ENCODE results near the gene F5.
"Not testable (repeated sequence)": the region's sequence is repeated elsewhere in the genome, so short reads cannot be mapped to it uniquely, and the experiment has no call there.

F5 gene

GRCh38 chr1:169538998-169539871 lies 47.0 kb downstream of the F5 start:
- no peak for DNase-seq (ENCODE audit: low spot score)

DNA sequence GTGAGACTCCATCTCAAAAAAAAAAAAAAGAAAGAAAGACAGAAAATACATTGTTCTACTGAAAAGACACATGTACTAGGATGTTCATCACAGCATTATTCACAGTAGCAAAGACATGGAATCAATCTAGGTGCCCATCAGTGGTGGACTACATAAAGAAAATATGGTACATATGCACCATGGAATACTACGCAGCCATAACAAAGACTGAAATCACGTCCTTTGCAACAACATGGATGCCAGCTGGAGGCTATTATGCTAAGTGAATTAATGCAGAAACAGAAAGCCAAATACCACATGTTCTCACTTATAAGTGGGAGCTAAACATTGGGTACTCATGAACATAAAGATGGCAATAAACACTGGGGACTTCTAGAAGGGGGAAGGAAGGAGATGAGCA lies 51.6 kb downstream of the F5 start:
- DNase-seq (ENCODE audit: low spot score), result no peak

DNA sequence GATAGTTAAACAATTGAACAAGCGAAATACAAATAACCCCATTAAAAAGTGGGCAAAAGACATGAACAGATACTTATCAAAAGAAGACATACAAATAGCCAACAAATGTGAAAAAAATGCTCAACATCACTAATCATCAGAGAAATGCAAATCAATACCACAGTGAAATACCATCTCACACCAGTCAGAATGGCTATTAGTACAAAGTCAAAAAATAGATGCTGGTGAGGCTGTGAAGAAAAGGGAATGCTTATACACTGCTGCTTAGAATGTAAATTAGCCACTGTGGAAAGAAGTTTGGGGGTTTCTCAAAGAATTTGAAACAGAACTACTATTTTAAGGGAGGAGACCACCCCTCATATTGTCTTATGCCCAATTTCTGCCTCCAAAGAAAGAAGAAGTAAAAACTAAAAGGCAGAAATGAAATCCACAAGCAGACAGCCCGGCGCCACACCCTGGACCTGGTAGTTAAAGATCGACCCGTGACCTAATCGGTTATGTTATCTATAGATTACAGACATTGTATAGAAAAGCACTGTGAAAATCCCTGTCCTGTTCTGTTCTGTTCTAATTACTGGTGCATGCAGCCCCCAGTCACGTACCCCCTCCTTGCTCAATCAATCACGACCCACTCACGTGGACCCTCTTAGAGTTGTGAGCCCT lies 52.6 kb downstream of the F5 start:
- not testable (repeated sequence) for DNase-seq (ENCODE audit: low spot score)

- no peak for DNase-seq (ENCODE audit: low spot score)
Observed at GRCh38 chr1:169530448-169530847, 55.8 kb downstream of the F5 start.

DNA sequence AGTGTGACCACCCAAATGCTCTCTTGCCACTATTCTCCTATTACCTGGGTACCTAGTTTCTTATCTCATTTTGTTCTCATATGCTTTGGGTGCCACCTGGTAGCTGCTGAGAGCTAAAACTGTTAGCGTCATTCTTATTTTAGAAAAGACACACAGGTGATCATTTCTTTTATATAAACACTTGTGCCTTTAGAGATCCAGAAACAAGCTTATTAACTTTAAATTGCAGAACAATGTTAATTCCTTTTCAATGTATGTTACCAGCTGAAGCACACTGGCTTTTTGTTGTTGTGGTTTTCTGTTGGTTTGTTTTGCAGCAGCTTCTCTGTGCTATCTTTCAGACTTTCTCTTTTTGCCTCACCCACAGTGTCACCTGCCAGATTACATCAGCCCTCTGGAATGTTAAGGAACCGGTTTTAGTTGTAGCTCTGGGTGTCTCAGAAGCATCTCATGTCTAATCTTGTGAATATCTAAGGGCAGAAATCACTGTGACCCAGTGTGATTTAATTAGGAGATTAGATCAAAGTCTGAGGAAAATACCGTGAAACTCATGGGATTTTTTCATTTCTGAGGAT lies 57.1 kb downstream of the F5 start:
- DNase-seq (ENCODE audit: low spot score), result peak; percentile 16

GRCh38 chr1:169528215-169529067 lies 57.8 kb downstream of the F5 start:
- no peak for DNase-seq (ENCODE audit: low spot score)

GRCh38 chr1:169527451-169528214 lies 58.6 kb downstream of the F5 start:
- no peak for DNase-seq (ENCODE audit: low spot score)

GRCh38 chr1:169527001-169527400 lies 59.3 kb downstream of the F5 start:
- no peak for DNase-seq (ENCODE audit: low spot score)

GRCh38 chr1:169526120-169526832 lies 60.0 kb downstream of the F5 start:
- no peak for DNase-seq (ENCODE audit: low spot score)

DNA sequence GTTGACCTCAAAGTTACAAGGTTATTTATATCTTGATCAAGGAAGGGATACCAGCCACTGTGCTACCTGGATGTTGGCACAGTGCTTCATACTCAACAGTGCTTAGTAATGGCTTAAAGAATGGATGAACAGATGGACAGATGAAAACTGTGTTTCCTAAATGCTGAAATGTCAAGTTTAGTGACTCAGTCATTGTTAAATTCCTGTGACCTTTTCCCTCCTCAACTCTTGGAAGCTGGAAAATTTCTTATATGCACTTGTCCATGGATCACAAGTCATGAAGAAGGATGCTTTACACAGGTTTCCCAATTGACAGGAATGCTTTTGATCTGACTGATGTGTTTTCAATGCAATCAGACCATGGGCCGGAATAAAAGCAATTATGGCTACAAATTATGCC lies 60.9 kb downstream of the F5 start:
- no peak for DNase-seq (ENCODE audit: low spot score)

DNA sequence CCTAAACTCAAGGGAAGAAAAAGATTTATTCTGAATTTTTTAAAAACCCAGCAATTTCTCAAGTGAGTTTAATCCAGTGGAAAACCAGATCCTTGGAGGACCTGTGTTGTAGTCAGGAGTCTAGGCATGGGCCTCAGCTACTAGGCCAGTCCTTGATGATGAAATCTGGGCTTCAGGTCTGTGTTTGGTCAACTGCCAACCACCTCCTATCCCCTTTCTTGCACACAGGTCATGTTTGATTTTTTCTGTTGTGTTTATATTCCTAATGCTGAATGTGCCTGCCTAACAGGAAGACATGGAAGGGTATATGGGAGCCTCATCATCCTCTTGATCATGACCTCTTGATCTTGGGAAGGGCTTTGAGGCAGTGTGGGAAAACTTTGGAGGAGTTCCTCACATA lies 62.4 kb downstream of the F5 start:
- DNase-seq (ENCODE audit: low spot score), result no peak

DNA sequence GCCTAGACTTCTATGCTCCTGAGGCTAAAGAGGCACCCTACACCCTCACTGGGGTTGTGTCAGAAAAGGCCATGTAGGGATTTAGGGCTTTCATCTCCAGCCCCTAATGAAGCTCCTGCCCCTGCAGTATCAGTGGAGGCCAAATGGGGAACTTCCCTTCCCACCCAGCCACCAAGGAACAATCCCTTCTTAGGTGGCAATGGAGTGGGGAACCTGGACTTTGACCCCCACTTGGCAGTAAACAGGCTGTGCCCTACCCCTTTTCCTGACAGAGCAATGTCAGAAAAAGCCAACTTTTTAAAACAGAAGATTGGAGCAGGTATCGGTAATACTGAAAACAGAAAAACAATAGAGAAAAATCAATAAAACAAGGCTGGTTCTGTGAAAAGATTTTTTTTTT lies 65.1 kb downstream of the F5 start:
- no peak for DNase-seq (ENCODE audit: low spot score)

- no peak for DNase-seq (ENCODE audit: low spot score)
Observed at GRCh38 chr1:169517558-169518186, 68.6 kb downstream of the F5 start.

DNA sequence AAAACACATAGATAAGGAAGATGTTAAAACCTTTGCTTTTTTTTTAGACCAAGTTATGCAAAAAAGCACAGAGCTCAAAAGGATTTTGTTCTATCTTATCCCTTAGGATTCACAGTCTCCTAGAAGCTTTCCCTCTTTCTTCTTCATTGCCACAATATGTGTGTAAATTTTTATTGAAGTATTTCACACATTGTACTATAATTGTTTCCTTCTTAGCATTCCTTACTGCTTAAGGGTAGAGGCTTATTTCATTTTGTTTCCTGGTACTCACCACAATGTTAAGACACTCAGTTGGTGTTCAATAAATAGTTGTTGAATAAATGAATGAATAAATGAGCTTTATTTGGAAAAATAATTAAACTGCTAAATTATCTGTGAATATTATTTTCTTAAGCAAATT lies 70.6 kb downstream of the F5 start:
- no peak for DNase-seq (ENCODE audit: low spot score)

DNA sequence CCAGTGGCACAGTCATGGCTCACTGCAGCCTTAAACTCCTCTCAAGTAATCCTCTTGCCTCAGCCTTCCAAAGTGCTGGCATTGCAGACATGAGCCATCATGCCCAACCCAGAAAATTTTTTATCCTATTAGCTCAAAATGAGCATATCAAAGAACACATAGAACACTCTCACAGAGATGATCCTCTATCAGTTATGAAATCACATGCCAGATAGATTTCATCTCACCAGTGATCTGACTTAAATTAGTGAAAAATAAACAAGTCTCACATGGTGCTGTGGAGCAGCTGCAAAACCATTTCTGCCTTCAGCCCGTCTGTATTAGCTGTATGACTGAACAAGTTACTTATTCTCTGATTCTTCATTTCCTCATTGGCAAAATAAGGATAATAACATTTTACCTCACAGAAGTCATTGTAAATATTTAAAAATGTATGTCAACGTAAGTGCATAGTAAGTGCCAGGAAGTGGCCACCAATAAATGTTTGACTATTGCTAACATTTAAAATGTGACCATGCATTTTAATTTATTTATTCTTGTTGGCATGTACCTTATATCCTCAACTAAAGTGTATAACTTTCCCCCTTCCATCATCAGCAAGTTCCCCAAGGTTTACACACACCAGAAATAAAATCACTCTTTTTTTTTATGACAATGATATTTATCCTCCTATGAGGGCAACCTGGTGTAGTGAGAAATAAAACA lies 71.6 kb downstream of the F5 start:
- no peak for DNase-seq (ENCODE audit: low spot score)

- no peak for DNase-seq (ENCODE audit: low spot score)
Observed at GRCh38 chr1:169513208-169513607, 73.1 kb downstream of the F5 start.

- no peak for DNase-seq (ENCODE audit: low spot score)
Observed at GRCh38 chr1:169511316-169512005, 74.8 kb downstream of the F5 start.

DNA sequence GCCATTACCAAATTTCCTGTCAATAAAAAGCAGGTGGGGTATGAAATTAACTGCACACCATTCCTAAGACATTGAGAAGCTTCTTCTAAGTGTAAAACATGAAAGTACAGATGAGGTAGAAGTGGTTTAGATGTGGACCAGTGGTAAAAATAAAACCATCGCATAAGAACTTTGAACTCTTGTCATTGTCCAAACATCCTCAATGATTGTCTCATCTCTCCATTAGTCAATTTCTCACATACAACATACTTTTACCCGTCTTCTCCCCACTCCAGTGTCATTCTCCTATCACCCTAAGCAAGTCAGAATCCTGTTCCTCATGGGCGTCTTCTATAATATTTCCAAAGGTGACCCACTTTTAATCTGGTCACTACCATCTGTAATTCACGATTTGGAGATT lies 76.2 kb downstream of the F5 start:
- no peak for DNase-seq (ENCODE audit: low spot score)

DNA sequence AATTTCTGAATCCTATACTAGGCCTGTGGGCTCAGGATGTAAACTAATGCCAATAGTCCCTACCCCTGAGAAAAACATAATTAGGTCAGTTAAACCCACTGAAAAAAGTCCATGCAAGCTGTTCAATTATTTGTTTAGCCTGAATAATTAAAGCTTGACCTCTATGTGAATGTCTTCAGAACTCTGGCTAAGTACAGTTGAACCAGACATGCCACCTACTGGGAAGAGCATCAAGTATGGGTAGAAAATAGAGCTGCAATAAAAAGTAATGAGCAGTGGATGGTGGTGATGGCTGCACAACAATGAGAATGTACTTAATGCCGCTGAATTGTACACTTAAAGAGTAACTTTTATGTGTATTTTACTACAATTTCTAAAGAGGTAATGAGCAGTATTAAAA lies 76.9 kb downstream of the F5 start:
- no peak for DNase-seq (ENCODE audit: low spot score)
